Colonic mucosa (tissue), 4 donors: ENCODE data around the gene C16orf92. TPM values are rescaled to one million over a fixed set of nuclear protein-coding genes. Genes with fewer than 3 reads are reported as not detected.

Source experiments
- DNase-seq: peaks from one replicate; pipeline ENCODE4 v3.0.0-alpha.2; 2020
- H3K27ac ChIP-seq: fragments of 200-600 bp; one replicate; pipeline ENCODE4 v1.8.0; 2021
- H3K27me3 ChIP-seq: fragments of 200-600 bp; one replicate; pipeline ENCODE4 v1.8.0; 2021
- H3K36me3 ChIP-seq: fragments of 200-600 bp; one replicate; pipeline ENCODE4 v1.8.0; 2021
- H3K4me1 ChIP-seq: fragments of 200-600 bp; one replicate; pipeline ENCODE4 v1.8.0; 2021; ENCODE audit warnings: mild to moderate bottlenecking
- H3K4me3 ChIP-seq: fragments of 200-600 bp; one replicate; pipeline ENCODE4 v1.8.0; 2021
- H3K9ac ChIP-seq, 2 donors: one replicate each; pipeline ENCODE4 v1.7.0; 2013; ENCODE audit warnings: control low read depth in 2 of 2, low read depth in 2 of 2, low read length in 2 of 2
- H3K9me3 ChIP-seq: fragments of 200-600 bp; one replicate; pipeline ENCODE4 v1.8.0; 2021
- intact Hi-C: fragments of 100-400 bp; cut with DNase I; formaldehyde crosslinking; loops from one replicate; pipeline ENCODE4 v1.14.1; 2022
- total RNA-seq, 2 donors: library from RNA; stranded (reverse); fragmentation: NEBNext Ultra II Directional in 1 of 2; extraction: Animal tissue kit (Norgen Biotek cat#: 25700) in 1 of 2; gene quantifications; one replicate each; pipeline ENCODE4 v1.2.1, GENCODE V29; 2021
- TF ChIP-seq, protein P1 (sequence below): fragments of 200-600 bp; IDR thresholded peaks from one replicate; pipeline ENCODE4 v1.8.0; 2022; ENCODE audit warnings: antibody characterized with exemption, mild to moderate bottlenecking
- donor health status: healthy.
- donor health status: DM: no; HTN: no; CAD: no.
- donor health status: DM: no; HTN: no; CAD: no.

Gene C16orf92
- total RNA-seq, 2 donors from 2014 or later = not detected

DNA sequence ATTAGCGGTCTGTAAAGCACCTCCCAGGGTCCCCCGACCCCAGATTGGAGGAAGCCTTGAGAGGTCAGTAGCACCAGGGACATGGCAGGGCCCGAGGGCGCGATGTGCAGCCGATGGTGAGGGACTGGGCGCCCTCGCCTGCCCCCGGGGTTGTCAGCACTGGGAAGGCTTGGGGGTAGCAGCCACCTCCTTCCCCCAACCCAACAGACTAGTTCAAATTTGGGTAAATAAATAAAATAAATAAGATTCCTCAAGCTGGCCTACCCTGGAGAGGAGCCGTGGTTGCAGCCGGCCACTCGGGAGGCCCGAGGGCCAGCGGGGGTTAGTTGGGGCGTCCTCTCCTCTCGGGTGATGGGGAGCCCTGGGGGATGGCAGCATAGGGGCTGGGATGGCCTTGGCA lies 1.5 kb downstream of the C16orf92 start:
- Histone ChIP-seq H3K9me3 (no peaks in the 10 kb centered on the region), H3K9ac (no peak overlapping the region), H3K27ac (no peak overlapping the region), H3K4me1 (no peaks in the 10 kb centered on the region), H3K36me3 (no peaks in the 10 kb centered on the region), H3K27me3 (peaks cover 3% of the 10 kb centered on the region), H3K4me3 (no peak overlapping the region)
- intact Hi-C loops = loop anchor here (5.0 kb wide), 2 partner anchors 162 to 322 kb away; partner anchors contain the start of gene CDIPT
- TF ChIP-seq, protein P1, sequence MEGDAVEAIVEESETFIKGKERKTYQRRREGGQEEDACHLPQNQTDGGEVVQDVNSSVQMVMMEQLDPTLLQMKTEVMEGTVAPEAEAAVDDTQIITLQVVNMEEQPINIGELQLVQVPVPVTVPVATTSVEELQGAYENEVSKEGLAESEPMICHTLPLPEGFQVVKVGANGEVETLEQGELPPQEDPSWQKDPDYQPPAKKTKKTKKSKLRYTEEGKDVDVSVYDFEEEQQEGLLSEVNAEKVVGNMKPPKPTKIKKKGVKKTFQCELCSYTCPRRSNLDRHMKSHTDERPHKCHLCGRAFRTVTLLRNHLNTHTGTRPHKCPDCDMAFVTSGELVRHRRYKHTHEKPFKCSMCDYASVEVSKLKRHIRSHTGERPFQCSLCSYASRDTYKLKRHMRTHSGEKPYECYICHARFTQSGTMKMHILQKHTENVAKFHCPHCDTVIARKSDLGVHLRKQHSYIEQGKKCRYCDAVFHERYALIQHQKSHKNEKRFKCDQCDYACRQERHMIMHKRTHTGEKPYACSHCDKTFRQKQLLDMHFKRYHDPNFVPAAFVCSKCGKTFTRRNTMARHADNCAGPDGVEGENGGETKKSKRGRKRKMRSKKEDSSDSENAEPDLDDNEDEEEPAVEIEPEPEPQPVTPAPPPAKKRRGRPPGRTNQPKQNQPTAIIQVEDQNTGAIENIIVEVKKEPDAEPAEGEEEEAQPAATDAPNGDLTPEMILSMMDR = no peak
- no peak for DNase-seq

DNA sequence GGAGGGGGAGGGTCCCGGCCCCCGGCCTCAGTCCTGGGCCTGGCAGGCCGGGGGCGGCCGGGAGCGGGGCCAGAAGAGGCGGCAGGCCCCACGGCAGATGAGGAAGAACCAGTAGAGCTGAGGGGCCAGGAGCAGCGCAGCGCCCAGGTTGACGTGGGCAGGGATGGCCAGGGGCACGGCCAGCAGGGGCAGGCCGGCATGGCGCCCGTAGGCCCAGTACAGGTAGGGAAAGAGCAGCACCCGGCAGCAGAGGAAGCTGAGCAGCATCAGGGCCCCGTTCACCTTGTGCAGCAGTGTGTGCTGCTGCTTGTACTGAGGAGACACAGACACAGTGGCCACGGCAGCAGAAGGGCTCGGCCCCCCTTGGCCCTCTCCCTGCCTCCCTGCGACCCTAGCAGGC lies 2.2 kb downstream of the C16orf92 start:
- intact Hi-C loops = no loop called here
- no peak overlapping the region for H3K4me3 ChIP-seq
- H3K9ac ChIP-seq = no peak overlapping the region
- no peaks in the 10 kb centered on the region for H3K4me1 ChIP-seq
- DNase-seq = no peak
- no peak overlapping the region for H3K27ac ChIP-seq
- no peaks in the 10 kb centered on the region for H3K36me3 ChIP-seq
- TF ChIP-seq, protein P1 = no peak
- peaks cover 9% of the 10 kb centered on the region for H3K27me3 ChIP-seq
- H3K9me3 ChIP-seq = no peaks in the 10 kb centered on the region

- Histone ChIP-seq H3K4me1 (no peaks in the 10 kb centered on the region), H3K36me3 (no peaks in the 10 kb centered on the region), H3K9ac (no peak overlapping the region), H3K27me3 (peaks cover 12% of the 10 kb centered on the region), H3K9me3 (no peaks in the 10 kb centered on the region), H3K4me3 (no peak overlapping the region), H3K27ac (no peak overlapping the region)
- no peak for DNase-seq
- TF ChIP-seq, protein P1 = no peak
- intact Hi-C loops = no loop called here
These were observed 2.6 kb downstream of the C16orf92 start for GRCh38 chr16:30025574-30025973.

DNA sequence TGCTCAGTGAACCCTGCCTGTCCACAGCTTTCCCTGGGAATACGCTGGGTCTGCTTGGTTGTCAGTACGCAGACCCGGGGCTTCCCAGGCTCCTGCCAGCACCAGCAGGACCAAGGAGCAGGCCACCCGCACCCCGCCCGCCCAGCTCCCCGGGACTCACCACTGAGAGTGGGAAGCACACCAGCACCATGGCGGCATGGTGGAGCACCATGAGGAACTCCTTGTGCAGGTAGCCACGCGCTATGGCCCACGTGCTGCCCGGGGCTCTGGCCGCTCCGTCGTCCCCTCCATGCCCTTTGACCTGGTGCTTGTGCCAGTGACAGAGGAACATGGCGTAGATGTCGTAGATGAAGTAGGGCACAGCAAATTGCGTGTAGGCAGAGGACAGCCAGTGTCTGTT lies 3.5 kb downstream of the C16orf92 start:
- Histone ChIP-seq H3K27ac (no peak overlapping the region), H3K9me3 (no peaks in the 10 kb centered on the region), H3K9ac (no peak overlapping the region), H3K27me3 (peaks cover 19% of the 10 kb centered on the region), H3K36me3 (no peaks in the 10 kb centered on the region), H3K4me3 (no peak overlapping the region), H3K4me1 (no peaks in the 10 kb centered on the region)
- DNase-seq = no peak
- TF ChIP-seq, protein P1 = no peak
- intact Hi-C loops = no loop called here

DNA sequence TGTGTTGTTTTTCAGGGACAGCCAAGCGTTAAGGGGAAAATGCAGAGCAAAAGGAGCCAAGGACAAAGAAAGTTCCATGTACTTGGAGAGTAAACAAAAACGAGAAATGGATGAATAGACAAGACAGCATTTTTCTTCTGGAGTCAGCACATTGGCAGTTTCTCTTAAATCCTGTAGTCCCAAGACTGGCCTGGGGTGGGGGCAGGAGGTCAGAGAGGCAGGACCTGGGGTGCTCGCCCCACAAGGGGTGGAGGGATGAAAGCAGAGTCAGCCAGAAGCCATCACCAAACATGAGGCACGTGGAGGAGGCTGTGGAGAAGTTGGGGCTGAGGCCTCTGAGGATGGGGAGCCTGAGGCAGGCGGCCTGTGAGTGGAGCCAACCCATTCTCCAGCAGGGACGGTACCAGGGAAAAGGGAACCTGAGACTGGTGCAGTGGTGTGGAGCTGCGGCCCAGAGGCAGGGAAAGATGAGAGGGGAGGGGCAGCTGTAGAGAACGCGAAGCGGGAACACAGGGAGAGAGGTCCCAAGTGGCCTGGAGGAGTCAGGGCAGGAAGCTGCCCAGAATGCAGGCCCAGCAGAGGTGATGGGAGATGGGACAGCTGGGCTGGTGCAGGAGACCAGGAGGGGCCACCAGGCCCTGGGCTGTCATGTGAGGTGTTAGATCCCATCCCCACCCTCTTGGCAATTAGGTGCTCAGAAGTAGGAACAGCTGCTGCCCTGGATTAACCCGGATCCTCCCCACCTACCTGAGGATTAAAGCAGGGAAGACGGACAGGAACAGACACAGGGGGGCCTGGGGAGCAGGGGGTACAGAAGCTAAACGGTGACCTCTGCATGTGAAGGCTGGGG lies 4.8 kb downstream of the C16orf92 start:
- Histone ChIP-seq H3K4me3 (no peak overlapping the region), H3K27ac (no peak overlapping the region), H3K36me3 (no peaks in the 10 kb centered on the region), H3K9me3 (no peaks in the 10 kb centered on the region), H3K4me1 (no peaks in the 10 kb centered on the region), H3K27me3 (peaks cover 26% of the 10 kb centered on the region), H3K9ac (no peak overlapping the region)
- no peak for DNase-seq
- TF ChIP-seq, protein P1 = no peak
- intact Hi-C loops = no loop called here
